ENCODE measurements around the gene VPS37B. TPM values are rescaled to one million over a fixed set of nuclear protein-coding genes. Genes with fewer than 3 reads are reported as not detected.
"Not testable (repeated sequence)": the region's sequence is repeated elsewhere in the genome, so short reads cannot be mapped to it uniquely, and the experiment has no call there.

The VPS37B gene
- total RNA-seq, 3 donors from 2014 or later = 15.4 to 37.8 (median 34.4) TPM

DNA sequence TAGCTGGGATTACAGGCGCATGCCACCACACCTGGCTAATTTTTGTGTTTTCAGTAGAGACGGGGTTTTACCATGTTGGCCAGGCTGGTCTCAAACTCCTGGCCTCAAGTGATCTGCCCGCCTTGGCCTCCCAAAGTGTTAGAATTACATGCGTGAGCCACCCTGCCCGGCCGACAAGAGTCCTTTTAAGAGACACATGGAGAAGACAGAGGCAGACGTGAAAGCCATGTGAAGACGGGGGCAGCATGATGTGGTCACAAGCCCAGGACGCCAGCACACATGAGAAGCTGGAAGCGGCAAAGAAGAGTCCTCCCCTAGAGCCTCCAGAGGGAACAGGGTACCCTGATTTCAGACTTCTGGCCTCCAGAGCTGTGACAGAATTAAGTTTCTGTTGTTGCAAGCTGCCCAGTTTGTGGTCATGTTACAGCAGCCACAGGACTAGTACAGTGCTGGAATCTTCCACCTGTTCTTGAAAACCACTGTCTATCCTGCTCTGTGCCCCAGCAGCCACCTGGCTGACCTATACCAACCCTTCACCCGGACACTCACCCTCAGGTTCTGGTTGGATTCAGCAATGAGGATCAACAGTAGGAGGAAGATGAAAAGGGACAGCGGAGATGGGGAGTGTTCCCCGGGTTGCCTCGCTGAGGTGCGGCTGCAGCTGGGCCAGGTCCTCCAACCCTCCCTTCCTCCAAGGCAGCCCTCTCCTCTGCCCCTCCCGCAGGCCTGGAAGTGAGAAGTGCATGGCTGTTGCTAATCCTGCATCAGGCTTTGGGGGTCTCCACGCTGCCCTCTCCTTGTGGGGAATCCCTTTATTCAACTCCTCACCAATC, 16.9 kb downstream of the VPS37B start:
- Histone ChIP-seq H3K9me3 (no peaks in the 10 kb centered on the region), H3K27ac (peak overlapping the region; percentile 19 to 59), H3K36me3 (no peaks in the 10 kb centered on the region), H3K27me3 (no peaks in the 10 kb centered on the region), H3K4me1 (peaks cover 0 to 19% of the 10 kb centered on the region in 2 donors), H3K4me3 (no peak overlapping the region)
- TF ChIP-seq POLR2A (IDR thresholded peaks at IDR 0.05) (no peak), POLR2AphosphoS5 (IDR thresholded peaks at IDR 0.05) (no peak)
- TF ChIP-seq, protein P1, sequence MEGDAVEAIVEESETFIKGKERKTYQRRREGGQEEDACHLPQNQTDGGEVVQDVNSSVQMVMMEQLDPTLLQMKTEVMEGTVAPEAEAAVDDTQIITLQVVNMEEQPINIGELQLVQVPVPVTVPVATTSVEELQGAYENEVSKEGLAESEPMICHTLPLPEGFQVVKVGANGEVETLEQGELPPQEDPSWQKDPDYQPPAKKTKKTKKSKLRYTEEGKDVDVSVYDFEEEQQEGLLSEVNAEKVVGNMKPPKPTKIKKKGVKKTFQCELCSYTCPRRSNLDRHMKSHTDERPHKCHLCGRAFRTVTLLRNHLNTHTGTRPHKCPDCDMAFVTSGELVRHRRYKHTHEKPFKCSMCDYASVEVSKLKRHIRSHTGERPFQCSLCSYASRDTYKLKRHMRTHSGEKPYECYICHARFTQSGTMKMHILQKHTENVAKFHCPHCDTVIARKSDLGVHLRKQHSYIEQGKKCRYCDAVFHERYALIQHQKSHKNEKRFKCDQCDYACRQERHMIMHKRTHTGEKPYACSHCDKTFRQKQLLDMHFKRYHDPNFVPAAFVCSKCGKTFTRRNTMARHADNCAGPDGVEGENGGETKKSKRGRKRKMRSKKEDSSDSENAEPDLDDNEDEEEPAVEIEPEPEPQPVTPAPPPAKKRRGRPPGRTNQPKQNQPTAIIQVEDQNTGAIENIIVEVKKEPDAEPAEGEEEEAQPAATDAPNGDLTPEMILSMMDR (IDR thresholded peaks at IDR 0.05) = no peak
- DNase-seq (ENCODE audit: low spot score in 2 of 2) = no peak
- intact Hi-C loops (cut with DNase I; ENCODE audit: low total_unique reads) = no loop called here

DNA sequence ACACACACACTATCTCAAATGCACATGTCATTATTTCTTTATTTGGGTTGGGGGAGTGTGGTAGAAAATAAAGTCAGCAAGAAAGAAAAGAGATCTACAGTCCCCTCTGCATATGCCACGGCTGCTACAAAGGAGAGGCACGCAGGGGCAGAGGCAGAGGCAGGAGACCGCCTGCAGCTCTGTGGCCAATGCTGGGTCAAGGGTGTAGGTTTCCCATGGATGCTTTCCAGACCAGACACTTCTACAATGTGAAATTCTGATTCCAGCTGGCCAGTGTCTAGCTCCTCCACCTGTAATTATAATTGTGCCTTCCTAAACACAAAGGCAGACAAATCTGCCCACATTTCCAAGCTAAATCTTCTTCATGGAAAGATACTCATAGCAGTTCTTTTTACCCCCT, 19.2 kb downstream of the VPS37B start:
- Histone ChIP-seq H3K4me3 (no peak overlapping the region), H3K36me3 (no peaks in the 10 kb centered on the region), H3K4me1 (peaks cover 3 to 20% of the 10 kb centered on the region in 2 donors), H3K27me3 (no peaks in the 10 kb centered on the region), H3K9me3 (no peaks in the 10 kb centered on the region), H3K27ac (peak overlapping the region in 1 of 2 donors; percentile 26)
- DNase-seq (ENCODE audit: low spot score in 2 of 2) = no peak
- TF ChIP-seq POLR2AphosphoS5 (IDR thresholded peaks at IDR 0.05) (no peak), POLR2A (IDR thresholded peaks at IDR 0.05) (no peak)
- TF ChIP-seq, protein P1 (IDR thresholded peaks at IDR 0.05) = no peak
- intact Hi-C loops (cut with DNase I; ENCODE audit: low total_unique reads) = no loop called here

DNA sequence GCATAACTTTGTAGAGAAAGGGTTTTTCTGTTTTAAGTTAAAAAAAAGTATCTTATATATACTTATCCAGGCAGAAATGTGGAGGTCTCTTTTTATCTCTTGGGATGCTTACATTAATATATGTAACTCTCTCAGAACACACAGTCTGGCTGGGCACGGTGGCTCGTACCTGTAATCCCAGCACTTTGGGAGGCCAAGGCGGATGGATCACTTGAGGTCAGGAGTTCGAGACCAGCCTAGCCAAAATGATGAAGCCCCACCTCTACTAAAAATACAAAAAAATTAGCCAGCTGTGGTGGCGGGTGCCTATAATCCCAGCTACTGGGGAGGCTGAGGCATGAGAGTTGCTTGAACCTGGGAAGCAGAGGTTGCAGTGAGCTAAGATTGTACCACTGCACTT, 19.6 kb downstream of the VPS37B start:
- H3K4me3 ChIP-seq; DNase-seq (ENCODE audit: low spot score in 2 of 2); H3K9me3 ChIP-seq; intact Hi-C loops (cut with DNase I; ENCODE audit: low total_unique reads); H3K36me3 ChIP-seq; H3K27me3 ChIP-seq: not testable (repeated sequence)
- H3K4me1 ChIP-seq = peaks cover 3 to 20% of the 10 kb centered on the region in 2 donors
- H3K27ac ChIP-seq = peak overlapping the region in 1 of 2 donors; percentile 35

DNA sequence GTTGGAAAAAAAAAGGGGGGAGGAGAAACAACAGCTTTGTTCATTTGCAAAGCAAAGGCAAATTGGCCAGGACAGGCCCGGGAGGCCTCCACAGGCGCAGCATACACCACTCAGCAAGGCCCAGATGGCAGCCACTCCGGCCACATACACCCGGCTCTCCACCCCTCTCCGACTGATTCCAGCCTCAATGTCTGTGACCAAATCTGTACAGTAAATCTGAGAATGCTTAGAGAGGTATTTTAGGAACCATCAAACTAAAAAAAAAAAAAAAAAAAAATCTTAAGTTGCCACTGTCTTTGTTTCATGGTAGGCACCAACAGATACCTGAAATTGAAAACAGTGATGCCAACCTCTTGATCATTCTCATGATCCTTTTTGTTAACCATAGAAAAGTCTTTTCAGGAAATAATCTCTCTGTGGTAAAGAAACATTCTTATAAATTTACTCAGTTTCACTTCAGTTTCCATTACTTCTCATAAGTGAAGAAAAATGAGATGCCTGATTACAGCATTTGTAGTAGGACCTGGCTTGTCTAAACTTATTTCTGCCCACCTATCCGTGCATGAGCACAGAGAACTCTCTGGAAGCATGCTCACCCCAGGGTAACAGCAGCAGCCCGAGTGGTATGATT, 20.2 kb downstream of the VPS37B start:
- DNase-seq (ENCODE audit: low spot score in 2 of 2) = no peak
- no peaks in the 10 kb centered on the region for H3K27me3 ChIP-seq
- H3K4me3 ChIP-seq = no peak overlapping the region
- intact Hi-C loops (cut with DNase I; ENCODE audit: low total_unique reads) = no loop called here
- no peaks in the 10 kb centered on the region for H3K36me3 ChIP-seq
- H3K9me3 ChIP-seq = no peaks in the 10 kb centered on the region
- H3K4me1 ChIP-seq = peaks cover 8 to 20% of the 10 kb centered on the region in 2 donors
- peak overlapping the region in 1 of 2 donors; percentile 48 for H3K27ac ChIP-seq
- TF ChIP-seq, protein P1 (IDR thresholded peaks at IDR 0.05) = no peak
- TF ChIP-seq POLR2A (IDR thresholded peaks at IDR 0.05) (no peak), POLR2AphosphoS5 (IDR thresholded peaks at IDR 0.05) (no peak)

DNA sequence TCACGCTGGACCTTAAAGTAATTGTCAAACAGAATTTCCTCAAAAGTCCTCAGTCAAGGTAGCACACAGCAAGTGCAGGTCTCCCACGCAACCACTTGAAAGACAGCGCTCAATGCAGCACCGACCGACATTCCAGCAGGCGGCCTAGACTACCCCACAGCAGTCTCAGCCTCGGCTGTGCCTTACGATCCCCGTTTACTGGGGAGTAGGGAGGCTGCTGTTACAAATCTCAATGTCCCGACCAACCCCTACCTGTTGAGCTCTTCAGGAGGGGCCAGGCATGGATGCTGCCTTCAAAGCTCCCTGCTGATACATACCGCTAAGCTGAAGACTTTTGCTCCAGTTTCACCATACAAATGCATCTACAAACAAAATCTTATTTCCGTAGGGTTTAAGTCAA, 21.8 kb downstream of the VPS37B start:
- peak overlapping the region; percentile 93 to 95 for H3K27ac ChIP-seq

More for the DNA sequence above, 21.8 kb downstream of the VPS37B start:
- intact Hi-C loops (cut with DNase I; ENCODE audit: low total_unique reads) = no loop called here
- Histone ChIP-seq H3K4me3 (no peak overlapping the region), H3K27me3 (no peaks in the 10 kb centered on the region), H3K36me3 (no peaks in the 10 kb centered on the region), H3K9me3 (no peaks in the 10 kb centered on the region), H3K4me1 (peaks cover 8 to 27% of the 10 kb centered on the region in 2 donors)
- TF ChIP-seq, protein P1 (IDR thresholded peaks at IDR 0.05) = no peak
- no peak for TF ChIP-seq POLR2A (IDR thresholded peaks at IDR 0.05)
- DNase-seq (ENCODE audit: low spot score in 2 of 2) = no peak

Data from breast epithelium (tissue), 4 donors.